Measurements from ENCODE around the gene CYP26C1. TPM values are rescaled to one million over a fixed set of nuclear protein-coding genes. Genes with fewer than 3 reads are reported as not detected.

CYP26C1 gene
- total RNA-seq, 1 experiment from 2014 or later = 0.07 TPM

GRCh38 chr10:93071177-93071472, 10.5 kb downstream of the CYP26C1 start:
- ChIA-PET POLR2A (no interaction called here), RAD21 (ENCODE audit: low non-redundant PET in 1 of 2, low total read pairs in 2 of 2, uncharacterized antibody in 2 of 2, unreplicated experiment in 2 of 2) (no interaction called here), CTCF (interaction anchor here (1.0 kb wide), 1 partner anchor 9 kb away, joined by 4 read pairs; no protein-coding TSS in a partner anchor)
- no peaks in the 10 kb centered on the region for H4K20me1 ChIP-seq (ENCODE audit: insufficient read depth)
- no peak overlapping the region for H3K4me2 ChIP-seq (ENCODE audit: low read length)
- H3K27me3 ChIP-seq (ENCODE audit: insufficient read depth, low read length) = no peaks in the 10 kb centered on the region
- H3K9me3 ChIP-seq (ENCODE audit: control insufficient read depth in 1 of 2, insufficient read depth in 1 of 2, low read depth in 1 of 2, low read length in 2 of 2) = no peaks in the 10 kb centered on the region
- intact Hi-C loops (cut with micrococcal nuclease) = loop anchor here (10.0 kb wide), 1 partner anchor 186 kb away; no protein-coding TSS in a partner anchor
- no peak overlapping the region for H3K27ac ChIP-seq (ENCODE audit: low read depth, low read length)
- H3K4me3 ChIP-seq (replicated peaks in 1 of 2; ENCODE audit: low read depth in 1 of 2, low read length in 2 of 2) = no peak overlapping the region
- no peak for DNase-seq (ENCODE audit: low read depth, low spot score)
- H3K9ac ChIP-seq (ENCODE audit: low read length) = no peak overlapping the region
- no peaks in the 10 kb centered on the region for H3K36me3 ChIP-seq (ENCODE audit: control insufficient read depth in 1 of 2, insufficient read depth in 2 of 2, low read length in 2 of 2)
- TF ChIP-seq, protein P1, sequence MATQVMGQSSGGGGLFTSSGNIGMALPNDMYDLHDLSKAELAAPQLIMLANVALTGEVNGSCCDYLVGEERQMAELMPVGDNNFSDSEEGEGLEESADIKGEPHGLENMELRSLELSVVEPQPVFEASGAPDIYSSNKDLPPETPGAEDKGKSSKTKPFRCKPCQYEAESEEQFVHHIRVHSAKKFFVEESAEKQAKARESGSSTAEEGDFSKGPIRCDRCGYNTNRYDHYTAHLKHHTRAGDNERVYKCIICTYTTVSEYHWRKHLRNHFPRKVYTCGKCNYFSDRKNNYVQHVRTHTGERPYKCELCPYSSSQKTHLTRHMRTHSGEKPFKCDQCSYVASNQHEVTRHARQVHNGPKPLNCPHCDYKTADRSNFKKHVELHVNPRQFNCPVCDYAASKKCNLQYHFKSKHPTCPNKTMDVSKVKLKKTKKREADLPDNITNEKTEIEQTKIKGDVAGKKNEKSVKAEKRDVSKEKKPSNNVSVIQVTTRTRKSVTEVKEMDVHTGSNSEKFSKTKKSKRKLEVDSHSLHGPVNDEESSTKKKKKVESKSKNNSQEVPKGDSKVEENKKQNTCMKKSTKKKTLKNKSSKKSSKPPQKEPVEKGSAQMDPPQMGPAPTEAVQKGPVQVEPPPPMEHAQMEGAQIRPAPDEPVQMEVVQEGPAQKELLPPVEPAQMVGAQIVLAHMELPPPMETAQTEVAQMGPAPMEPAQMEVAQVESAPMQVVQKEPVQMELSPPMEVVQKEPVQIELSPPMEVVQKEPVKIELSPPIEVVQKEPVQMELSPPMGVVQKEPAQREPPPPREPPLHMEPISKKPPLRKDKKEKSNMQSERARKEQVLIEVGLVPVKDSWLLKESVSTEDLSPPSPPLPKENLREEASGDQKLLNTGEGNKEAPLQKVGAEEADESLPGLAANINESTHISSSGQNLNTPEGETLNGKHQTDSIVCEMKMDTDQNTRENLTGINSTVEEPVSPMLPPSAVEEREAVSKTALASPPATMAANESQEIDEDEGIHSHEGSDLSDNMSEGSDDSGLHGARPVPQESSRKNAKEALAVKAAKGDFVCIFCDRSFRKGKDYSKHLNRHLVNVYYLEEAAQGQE (IDR thresholded peaks at IDR 0.05; ENCODE audit: low read depth) = no peak
- no peak for TF ChIP-seq SIN3A (IDR thresholded peaks at IDR 0.05; ENCODE audit: low read depth)
- TF ChIP-seq CEBPB (IDR thresholded peaks at IDR 0.05; ENCODE audit: low read depth) = no peak
- no peak for TF ChIP-seq SP1 (IDR thresholded peaks at IDR 0.05; ENCODE audit: low read depth)
- TF ChIP-seq FOSL1 (IDR thresholded peaks at IDR 0.05; ENCODE audit: low read depth) = no peak
- no peak for TF ChIP-seq POLR2A (IDR thresholded peaks at IDR 0.05; ENCODE audit: borderline replicate concordance, extremely low read depth, insufficient read depth, insufficient read length)
- TF ChIP-seq RAD21 (IDR thresholded peaks at IDR 0.05; ENCODE audit: low read depth) = no peak
- TF ChIP-seq EZH2 (IDR thresholded peaks at IDR 0.05) = no peak
- no peak for TF ChIP-seq EZH2phosphoT487 (IDR thresholded peaks at IDR 0.05; ENCODE audit: borderline replicate concordance)
- TF ChIP-seq CBX3 (IDR thresholded peaks at IDR 0.05; ENCODE audit: low read depth) = no peak
- no peak for TF ChIP-seq YY1 (IDR thresholded peaks at IDR 0.05; ENCODE audit: extremely low read depth, insufficient replicate concordance, low read depth, low read length)
- H3K9me2 ChIP-seq (ENCODE audit: insufficient read depth) = no peaks in the 10 kb centered on the region
- peaks cover 8 to 13% of the 10 kb centered on the region in 2 experiments; a peak in 2 of 4 replicates for H3K4me1 ChIP-seq (ENCODE audit: control insufficient read depth in 1 of 2, insufficient read depth in 2 of 2, low read length in 2 of 2)
- H2AFZ ChIP-seq (ENCODE audit: low read depth, low read length, poor library complexity, severe bottlenecking) = no peak overlapping the region
- H3K79me2 ChIP-seq (ENCODE audit: insufficient read depth, low read length) = no peaks in the 10 kb centered on the region
- no peak for ATAC-seq
- no TSS peak for BruUV-seq (replicated peaks)

Measured in HCT116 (cell line).